KG1 (cell line): ENCODE measurements around the gene SPN.
"Not testable (repeated sequence)": the region's sequence is repeated elsewhere in the genome, so short reads cannot be mapped to it uniquely, and the experiment has no call there.

Experiments used
- DNase-seq: peaks from one replicate; lab custom pipeline; 2025; lab: John Stamatoyannopoulos, UW

SPN gene, protein sequence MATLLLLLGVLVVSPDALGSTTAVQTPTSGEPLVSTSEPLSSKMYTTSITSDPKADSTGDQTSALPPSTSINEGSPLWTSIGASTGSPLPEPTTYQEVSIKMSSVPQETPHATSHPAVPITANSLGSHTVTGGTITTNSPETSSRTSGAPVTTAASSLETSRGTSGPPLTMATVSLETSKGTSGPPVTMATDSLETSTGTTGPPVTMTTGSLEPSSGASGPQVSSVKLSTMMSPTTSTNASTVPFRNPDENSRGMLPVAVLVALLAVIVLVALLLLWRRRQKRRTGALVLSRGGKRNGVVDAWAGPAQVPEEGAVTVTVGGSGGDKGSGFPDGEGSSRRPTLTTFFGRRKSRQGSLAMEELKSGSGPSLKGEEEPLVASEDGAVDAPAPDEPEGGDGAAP

DNA sequence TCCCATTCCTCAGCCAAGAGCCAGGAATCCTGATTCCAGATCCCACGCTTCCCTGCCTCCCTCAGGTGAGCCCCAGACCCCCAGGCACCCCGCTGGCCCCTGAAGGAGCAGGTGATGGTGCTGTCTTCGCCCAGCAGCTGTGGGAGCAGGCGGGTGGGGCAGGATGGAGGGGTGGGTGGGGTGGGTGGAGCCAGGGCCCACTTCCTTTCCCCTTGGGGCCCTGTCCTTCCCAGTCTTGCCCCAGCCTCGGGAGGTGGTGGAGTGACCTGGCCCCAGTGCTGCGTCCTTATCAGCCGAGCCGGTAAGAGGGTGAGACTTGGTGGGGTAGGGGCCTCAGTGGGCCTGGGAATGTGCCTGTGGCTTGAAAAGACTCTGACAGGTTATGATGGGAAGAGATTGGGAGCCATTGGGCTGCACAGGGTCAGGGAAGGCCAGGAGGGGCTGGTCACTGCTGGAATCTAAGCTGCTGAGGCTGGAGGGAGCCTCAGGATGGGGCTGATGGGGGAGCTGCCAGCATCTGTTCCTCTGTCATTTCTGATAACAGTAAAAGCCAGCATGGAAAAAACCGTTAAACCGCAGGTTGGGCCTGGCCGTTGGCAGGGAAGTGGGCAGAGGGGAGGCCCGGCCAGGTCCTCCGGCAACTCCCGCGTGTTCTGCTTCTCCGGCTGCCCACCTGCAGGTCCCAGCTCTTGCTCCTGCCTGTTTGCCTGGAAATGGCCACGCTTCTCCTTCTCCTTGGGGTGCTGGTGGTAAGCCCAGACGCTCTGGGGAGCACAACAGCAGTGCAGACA is at the start of gene SPN:
Gene SPN, plus strand, starts transcription at position 232 of the 791 bp plus-strand sequence. Its CDS starts 482 bp downstream, at position 714.
- peak; percentile 64 for DNase-seq

DNA sequence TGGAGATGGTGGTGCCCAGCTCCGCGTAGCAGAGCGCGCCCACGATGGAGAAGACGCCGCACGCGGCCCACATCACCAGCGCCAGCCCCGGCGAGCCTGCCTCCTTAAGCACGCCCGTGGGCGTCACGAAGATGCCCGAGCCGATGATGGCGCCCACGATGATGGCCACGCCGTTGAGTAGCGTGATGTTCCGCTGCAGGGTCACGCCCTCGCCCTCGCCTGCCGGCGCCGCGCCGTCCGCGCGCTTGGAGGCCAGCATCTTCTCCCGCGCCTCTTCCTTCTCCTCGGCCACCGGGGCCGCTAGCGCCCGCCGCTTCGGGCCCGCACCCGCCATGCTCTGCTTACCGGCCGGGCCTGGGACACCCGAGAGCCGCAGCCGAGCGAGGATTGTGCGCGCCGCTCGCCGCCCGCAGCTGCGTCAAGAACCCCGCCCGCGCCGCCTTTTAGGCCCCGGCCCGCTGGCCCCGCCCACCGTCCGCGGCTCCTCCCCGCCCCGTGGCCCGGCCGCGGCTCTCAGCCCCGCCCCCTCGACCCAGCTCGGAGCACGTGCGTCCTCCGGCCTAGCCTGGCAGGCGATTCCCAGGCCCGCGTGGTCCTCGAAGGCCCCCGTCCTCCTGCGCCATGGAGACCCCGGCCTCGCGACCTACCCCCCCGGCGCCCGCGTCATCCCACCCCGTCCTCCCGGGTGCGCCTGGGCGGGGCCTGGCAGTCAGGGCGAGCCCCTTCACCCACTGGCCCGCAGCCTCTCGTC is 49.6 kb upstream of the SPN start:
- DNase-seq: peak; percentile 86

DNA sequence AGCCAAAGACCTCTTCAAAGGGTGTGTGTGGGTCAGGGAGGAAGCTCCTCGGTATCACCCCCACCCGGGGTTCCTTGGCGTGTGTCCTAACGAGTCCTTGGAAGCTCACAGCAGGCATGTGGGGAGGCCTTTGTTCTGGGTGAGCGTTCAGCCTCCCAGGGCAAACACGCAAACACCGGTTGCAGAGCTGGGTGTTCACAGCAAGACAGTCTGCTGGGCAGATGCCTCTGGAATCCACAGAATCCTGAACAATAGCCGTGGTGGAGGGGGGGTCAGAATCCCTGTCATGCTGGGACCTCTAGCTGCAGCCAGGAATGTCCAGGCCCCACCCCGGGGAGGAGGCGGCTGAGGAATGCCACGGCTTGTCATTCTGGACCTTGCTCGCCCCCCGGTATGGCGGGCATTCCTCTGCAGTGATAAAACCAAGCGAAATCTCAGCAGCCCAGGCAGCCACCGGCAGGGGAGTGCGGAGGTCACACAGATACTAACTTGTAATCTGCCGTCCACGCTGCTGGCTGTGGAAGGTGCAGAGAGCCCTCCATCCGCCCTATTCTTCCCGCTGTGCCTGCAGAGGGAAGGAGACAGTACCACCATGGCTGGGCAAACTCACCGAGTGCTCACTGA is 48.2 kb upstream of the SPN start:
- DNase-seq: not testable (repeated sequence)

DNA sequence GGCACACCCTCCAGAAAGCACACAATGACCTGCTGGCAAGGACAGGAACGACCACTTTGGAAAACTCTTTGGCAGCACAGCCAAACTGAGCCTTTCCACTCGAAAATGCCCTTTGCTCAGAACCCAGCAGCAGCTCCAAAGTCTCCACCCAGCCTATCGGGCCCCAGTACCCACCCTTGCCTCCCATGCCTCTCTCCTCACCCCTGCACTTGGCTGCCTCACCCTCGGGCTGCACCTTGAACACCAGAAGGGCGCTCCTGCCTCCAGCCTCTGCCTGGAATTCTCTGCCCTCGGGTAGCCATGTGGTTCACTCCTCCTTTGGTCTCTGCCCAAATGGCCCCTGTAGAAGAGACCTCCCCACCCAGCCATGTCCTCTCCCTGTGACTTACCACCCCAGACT is 46.9 kb upstream of the SPN start:
- DNase-seq: not testable (repeated sequence)

DNA sequence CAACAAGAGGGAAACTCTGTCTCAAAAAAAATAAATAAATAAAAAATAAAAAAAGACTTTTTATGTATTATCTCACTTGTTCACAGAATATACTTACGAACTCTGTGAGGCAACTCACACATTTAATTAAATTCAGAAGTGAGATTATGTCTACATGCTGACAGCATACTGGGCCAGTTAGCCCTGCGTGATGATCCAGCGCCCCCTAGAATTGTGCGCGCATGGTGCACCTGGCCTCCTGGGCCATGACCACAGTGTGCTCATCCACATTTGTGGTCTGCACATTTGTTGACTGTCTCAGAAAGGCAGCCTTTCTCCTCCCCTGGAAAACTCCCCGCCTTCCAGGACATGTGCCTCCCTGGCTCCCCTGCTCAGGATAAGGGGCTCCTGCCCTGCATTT is 42.5 kb upstream of the SPN start:
- not testable (repeated sequence) for DNase-seq

DNA sequence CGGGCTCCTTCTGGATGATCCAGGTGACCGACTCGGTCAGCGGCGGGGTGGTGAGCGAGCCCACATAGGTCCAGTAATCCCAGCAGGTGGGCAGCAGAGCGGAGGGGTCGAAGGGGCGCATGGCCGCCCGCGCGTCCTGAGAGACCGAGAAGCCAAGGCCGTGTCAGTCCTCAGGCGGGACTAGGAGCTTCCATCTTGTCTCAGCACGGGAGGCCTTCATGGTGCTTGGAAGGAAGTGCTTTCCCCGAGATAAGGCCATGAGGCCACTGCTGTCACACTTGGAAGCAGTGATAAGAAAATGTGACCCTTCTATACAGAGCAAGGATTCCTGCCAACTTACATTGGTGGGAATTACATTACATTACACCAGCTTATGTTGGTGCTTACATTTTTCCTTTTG is 40.3 kb upstream of the SPN start:
- DNase-seq: not testable (repeated sequence)

DNA sequence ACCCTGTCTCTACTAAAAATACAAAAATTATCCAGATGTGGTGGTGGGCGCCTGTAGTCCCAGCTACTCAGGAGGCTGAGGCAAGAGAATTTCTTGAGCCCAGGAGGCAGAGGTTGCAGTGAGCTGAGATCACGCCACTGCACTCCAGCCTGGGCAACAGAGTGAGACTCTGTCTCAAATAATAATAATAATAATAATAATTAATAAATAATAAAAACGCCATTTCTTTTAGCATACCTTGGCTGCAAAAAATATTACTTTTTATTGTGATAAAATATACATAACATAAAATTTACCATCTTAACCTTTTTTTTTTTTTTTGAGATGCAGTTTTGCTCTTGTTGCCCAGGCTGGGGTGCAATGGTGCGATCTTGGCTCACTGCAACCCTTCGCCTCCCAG is 39.8 kb upstream of the SPN start:
- DNase-seq: not testable (repeated sequence)

DNA sequence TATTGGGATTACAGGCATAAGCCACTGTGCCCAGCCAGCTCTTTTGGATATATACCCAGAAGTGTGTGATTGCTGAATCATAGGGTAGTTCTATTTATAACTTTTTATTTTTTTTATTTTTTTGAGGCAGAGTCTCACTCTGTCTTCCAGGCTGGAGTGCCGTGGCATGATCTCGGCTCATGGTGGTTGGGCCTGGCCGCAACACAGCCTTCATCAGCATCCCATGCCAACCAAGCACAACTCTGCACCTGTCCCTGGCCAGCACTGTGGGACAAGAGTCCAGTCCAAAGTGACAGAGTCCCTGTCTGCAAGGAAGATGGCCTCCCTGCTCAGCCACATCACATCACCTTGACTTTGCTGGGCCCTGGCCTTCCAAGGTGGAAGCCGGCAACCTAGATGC is 37.9 kb upstream of the SPN start:
- DNase-seq: not testable (repeated sequence)

DNA sequence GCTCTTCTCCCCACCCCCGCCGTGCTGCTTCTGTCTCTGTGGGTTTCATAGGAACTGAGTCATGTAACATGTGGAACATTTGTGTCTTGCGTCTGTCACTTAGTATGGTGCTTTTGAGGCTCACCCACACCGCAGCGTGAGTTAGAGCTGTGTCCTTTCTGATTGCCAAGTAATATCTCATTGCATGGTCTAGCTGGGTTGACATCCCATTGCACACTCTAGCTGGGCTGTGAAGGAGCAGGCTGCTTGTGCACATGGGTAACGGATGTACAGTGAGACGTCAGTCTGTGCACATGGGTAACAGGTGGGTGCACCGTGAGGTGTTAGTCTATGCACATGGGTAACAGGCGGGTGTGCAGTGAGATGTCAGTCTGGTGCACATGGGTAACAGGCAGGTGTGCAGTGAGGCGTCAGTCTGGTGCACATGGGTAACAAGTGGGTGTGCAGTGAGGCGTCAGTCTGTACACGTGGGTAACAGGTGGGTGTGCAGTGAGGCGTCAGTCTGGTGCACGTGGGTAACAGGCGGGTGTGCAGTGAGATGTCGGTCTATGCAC is 36.2 kb upstream of the SPN start:
- DNase-seq: peak; percentile 18

DNA sequence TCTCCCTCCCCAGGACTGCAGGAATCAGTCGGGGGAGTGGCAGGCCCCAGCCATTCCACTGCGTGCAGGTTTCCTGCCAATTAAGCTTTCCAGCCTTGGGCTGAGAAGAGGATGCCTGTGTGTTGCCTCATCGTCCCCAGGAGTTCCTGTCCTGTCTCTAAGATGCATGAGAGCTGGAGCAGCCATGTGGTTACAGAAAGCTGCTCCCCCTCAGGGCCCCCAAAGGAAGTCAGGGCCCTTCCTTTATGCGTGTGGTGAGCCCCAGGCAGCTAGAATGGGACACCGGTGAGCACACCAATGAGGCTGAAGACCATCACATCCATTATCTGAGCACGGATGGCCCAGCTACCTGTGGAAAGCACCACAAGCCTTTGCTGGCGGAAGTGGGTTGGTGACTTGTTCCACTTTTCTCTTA is 35.4 kb upstream of the SPN start:
- DNase-seq: peak; percentile 32

DNA sequence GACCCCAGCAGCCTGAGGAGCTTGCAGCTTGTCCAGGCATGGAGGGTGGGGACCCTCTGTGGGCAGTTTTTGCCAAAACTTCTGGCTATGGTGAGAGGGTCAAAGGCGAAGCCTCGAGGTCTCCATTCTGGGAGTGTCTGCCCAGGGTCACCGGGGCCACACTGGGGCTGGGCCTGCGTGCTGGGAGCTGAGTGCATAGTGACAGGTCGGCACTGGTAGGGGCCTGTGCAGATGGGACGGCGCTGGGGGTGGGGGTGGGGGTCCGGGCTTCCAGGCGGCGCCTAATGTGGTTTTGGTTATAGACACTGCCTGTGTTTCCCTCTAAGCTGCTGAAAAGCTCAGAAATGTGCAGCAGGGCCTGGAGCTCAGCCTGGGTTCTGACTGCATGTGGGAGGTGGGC is 34.3 kb upstream of the SPN start:
- DNase-seq: not testable (repeated sequence)

DNA sequence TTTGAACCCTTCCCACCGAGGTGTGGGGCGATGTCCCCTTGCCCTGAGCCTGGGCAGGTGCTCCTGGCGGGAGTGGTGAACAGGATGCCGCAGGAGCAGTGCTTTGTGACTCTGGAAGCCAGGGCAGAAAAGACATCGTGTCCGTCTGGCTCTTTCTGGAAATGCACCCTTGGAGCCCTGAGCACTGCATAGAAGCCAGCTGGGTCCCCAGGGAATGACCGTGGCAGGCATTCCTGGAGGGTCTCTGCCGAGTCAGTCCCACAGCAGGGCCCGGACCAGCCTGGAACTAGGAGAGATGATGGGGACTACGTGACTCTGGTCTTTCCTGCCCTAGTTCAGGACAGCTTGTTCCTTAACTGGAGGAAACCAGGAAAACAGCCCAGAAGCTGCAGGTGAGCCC is 33.7 kb upstream of the SPN start:
- DNase-seq: not testable (repeated sequence)

DNA sequence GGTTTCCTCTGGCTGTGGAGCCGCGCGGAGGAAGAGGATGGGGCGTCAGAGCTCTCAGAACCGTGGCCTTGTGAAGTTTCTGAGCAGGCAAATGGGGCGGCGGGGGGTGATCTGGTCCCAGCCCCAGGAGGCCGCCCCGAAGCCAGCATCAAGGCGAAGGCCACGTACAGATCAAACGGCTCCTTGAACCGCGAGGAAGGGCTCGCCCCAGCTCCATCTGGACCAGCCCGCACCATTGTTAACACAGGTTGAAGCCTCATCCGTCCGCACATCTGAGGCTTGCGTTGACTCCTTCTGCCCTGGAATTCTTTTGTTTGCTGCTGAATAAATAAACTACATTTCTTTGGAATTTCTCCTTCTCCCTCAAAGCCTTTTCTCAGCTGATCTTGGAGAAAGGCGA is 31.4 kb upstream of the SPN start:
- DNase-seq: not testable (repeated sequence)

DNA sequence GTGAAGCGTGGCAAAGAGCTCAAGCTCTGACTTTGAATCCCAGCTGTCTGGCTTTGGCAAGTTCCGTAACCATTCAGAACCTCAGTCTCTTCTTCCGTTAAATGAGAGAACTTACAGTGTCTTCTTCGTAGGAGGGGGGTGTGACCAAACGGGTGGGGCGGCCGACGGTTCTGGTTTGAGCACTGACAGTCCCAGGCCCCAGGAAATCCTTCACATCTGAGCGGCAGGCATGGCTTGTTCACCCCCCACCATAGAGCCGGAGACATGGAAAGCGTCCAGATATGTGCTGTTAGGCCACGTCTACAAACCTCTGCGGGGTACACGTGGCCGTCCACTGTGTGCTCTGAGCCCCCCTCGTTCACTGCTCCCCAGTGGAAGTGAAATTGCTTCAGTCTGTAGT is 27.1 kb upstream of the SPN start:
- not testable (repeated sequence) for DNase-seq

DNA sequence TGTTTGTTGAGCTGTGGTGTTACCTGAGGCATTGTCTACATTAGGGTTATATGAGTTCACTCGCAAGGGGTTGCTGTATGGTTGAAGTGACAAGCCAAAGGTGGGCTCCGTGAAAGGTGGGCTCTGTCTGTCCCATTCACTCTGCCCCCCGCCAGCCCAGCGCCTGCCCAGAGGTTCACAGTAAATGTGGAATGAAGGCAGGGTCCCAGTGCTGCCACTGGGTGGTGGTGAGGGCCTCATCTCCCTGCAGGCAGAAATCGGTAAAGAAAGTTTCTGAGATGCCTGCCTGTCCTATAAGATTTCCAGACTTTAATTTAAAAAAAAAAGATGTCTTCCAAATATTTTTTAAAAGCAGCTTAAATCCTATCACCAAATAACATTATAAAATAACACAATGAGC is 26.7 kb upstream of the SPN start:
- DNase-seq: not testable (repeated sequence)

DNA sequence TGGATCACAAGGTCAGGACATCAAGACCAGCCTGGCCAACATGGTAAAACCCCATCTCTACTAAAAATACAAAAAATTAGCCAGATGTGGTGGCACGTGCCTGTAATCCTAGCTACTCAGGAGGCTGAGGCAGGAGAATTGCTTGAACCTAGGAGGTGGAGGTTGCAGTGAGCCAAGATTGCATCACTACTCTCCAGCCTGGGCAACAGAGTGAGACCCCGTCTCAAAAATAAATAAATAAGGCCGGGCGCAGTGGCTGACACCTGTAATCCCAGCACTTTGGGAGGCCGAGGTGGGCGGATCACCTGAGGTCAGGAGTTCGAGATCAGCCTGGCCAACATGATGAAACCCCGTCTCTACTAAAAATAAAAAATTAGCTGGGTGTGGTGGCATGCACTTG is 24.3 kb upstream of the SPN start:
- not testable (repeated sequence) for DNase-seq

DNA sequence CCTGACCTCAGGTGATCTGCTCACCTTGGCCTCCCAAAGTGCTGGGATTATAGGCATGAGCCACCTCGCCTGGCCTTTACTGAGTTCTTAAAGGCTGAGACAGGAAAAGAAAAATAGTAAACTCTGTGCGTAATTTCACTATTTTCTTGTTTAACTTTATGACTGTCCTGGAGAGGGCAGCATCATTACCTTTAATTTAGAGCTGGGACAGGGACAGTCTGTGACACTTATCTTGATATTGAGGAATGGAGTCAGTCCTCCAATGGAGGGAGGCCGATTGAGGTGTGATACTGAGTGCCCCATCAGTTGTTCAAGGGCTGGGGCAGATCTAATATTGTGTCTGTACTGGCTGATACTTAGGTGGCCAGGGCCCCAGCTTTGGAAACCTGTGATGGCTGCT is 21.5 kb upstream of the SPN start:
- DNase-seq: no peak

DNA sequence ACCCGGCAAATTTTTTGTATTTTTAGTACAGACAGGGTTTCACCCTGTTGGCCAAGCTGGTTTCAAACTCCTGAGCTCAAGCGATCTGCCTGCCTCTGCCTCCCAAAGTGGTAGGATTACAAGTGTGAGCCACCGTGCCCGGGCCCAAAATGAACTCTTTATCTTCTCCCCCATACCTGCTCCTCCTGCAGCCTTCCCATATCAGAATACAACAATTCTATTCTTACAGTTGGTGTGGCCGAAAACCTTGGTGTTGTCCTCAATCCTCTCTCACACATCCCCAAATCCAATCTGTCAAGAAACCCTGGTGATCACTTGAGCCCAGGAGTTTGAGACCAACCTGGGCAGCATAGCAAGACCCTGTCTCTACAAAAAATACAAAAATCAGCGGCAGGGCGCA is 19.5 kb upstream of the SPN start:
- DNase-seq: no peak

DNA sequence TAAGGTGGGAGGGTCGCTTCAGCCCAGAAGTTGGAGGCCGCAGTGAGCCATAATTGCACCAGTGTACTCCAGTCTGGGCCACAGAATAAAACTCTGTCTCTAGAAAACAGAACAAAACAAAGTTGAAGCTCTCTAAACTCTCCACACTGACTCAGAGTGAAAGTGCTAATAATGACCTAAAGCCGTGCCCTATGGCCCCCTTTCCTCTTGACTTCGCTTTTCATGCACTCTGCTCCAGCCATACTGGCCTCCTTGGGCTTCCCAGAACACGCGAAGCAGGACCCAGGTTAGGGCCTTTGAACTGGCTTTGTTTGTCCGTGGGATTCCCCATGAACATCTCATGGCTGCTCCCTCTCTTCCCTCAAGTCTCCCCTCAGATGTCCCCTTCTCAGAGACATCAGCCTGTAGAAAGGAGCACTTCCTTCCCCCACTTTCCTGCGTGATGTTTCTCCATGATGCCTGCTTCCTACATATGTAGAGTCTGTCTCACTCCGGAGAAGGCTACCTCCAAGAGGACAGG is 18.6 kb upstream of the SPN start:
- no peak for DNase-seq

DNA sequence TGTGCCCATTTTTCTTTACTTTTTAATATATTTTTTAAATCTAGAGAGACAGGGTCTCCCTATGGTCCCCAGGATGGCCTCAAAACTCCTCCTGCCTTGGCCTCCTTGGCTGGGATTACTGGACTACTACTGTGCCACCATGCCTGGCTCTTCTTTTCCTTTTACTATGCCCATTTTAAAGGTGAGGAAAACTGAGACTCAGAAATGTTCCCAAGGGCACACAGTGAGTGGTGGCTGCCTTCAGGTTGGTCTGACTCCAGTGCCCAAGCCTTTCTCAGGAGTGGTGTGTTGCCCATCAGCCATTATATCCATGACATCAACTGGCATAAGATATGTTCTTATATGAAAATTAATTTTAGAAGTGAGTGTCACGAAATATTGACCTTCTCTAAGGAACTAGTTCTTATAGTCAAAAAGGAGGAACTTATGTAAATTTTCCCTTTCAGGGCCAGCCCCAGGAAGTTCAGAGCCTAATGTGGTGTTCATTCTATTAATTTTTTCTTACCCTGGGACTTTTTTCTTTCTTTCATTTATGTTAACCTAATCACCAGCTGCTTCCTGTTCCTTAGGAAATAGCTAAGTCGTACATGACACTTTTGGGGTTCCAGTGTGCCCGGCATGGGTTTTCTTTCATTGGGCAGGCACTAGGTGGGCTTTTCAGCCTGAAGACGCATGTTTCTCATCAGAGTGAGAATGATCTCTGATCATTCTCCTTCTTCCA is 17.9 kb upstream of the SPN start:
- peak; percentile 63 for DNase-seq

DNA sequence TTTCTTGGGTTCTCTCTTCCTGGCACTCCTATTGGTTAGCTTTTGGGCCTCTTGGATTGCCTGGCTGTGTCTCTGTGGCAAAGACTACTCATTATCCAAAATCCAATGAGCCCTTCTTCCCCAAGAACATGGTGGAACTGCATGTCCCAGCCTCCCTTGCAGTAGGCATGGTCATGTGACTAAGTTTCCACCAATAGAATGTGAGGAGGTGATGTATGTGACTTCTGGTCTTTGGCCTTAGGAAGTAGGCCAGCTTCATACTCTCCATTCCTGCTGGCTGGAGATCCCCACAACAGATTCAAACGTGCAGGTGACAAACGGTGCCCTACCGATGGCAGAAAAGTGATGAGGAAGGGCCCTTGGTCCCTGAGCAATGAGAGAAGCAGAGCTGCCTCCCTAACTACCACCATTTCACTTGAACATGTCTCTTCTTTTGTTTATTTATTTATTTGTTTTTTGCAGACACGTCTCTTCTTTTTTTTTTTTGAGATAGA is 17.3 kb upstream of the SPN start:
- DNase-seq: peak; percentile 63
